Right kidney (tissue), 1 donor: ENCODE data around the gene FOXA2.
"Not testable (repeated sequence)": the region's sequence is repeated elsewhere in the genome, so short reads cannot be mapped to it uniquely, and the experiment has no call there.

Source experiments
- DNase-seq: peaks from one replicate; pipeline ENCODE4 v3.0.0-alpha.2; 2016

Gene FOXA2

GRCh38 chr20:22567944-22568871 is 16.2 kb downstream of the FOXA2 start:
- peak; percentile 52 for DNase-seq

- no peak for DNase-seq
Observed at GRCh38 chr20:22566876-22567658, 17.3 kb downstream of the FOXA2 start.

- peak; percentile 1 for DNase-seq
Observed at GRCh38 chr20:22563062-22563965, 21.1 kb downstream of the FOXA2 start.

- no peak for DNase-seq
Observed at GRCh38 chr20:22562620-22563019, 21.8 kb downstream of the FOXA2 start.

GRCh38 chr20:22561965-22562577 is 22.3 kb downstream of the FOXA2 start:
- DNase-seq, result peak; percentile 3

GRCh38 chr20:22560817-22561216 is 23.6 kb downstream of the FOXA2 start:
- no peak for DNase-seq

GRCh38 chr20:22559711-22560318 is 24.6 kb downstream of the FOXA2 start:
- no peak for DNase-seq

GRCh38 chr20:22557403-22558276 is 26.7 kb downstream of the FOXA2 start:
- DNase-seq, result no peak

GRCh38 chr20:22556565-22557056 is 27.8 kb downstream of the FOXA2 start:
- no peak for DNase-seq

GRCh38 chr20:22555791-22556564 is 28.4 kb downstream of the FOXA2 start:
- DNase-seq, result no peak

GRCh38 chr20:22554391-22554790 is 30.0 kb downstream of the FOXA2 start:
- DNase-seq, result no peak

GRCh38 chr20:22550514-22550913 is 33.9 kb downstream of the FOXA2 start:
- not testable (repeated sequence) for DNase-seq

- DNase-seq, result no peak
Observed at GRCh38 chr20:22548040-22548439, 36.3 kb downstream of the FOXA2 start.

- no peak for DNase-seq
Observed at GRCh38 chr20:22546344-22546743, 38.0 kb downstream of the FOXA2 start.

- no peak for DNase-seq
Observed at GRCh38 chr20:22545045-22545444, 39.3 kb downstream of the FOXA2 start.

GRCh38 chr20:22544462-22544861 is 39.9 kb downstream of the FOXA2 start:
- DNase-seq, result no peak

- no peak for DNase-seq
Observed at GRCh38 chr20:22542427-22542826, 41.9 kb downstream of the FOXA2 start.

GRCh38 chr20:22540832-22541231 is 43.5 kb downstream of the FOXA2 start:
- no peak for DNase-seq
